SK-N-SH treated with all-trans-retinoic acid at 6 μM for 48 hours (cell line): ENCODE results near the gene DTX4.

ENCODE experiments used
- ATAC-seq: fragments of 200-7000 bp; cut with Tn5 transposase; 3 replicates; pipeline ENCODE4 v1.9.1; 2020; ENCODE audit warnings: mild to moderate bottlenecking, moderate library complexity
- ARNTL ChIP-seq: fragments of 450-650 bp; formaldehyde crosslinking; IDR thresholded peaks from 2 replicates; pipeline ENCODE4 v1.5.0; 2020; ENCODE audit warnings: low read depth, mild to moderate bottlenecking, moderate library complexity, borderline replicate concordance
- BACH2 ChIP-seq: fragments of 250-450 bp; sonication (Bioruptor Pico); IDR thresholded peaks from 2 replicates; pipeline ENCODE4 v1.9.0; 2021; ENCODE audit warnings: mild to moderate bottlenecking, borderline replicate concordance
- CSDC2 ChIP-seq: fragments of 250-450 bp; sonication (Bioruptor Pico); IDR thresholded peaks from 2 replicates; pipeline ENCODE4 v1.5.0; 2020; ENCODE audit warnings: mild to moderate bottlenecking, moderate library complexity
- ESRRG ChIP-seq: fragments of 250-450 bp; sonication (Bioruptor Pico); IDR thresholded peaks from 2 replicates; pipeline ENCODE4 v1.6.1; 2021; ENCODE audit warnings: mild to moderate bottlenecking
- GLIS3 ChIP-seq: fragments of 250-450 bp; sonication (Bioruptor Pico); IDR thresholded peaks from 2 replicates; pipeline ENCODE4 v1.5.0; 2020; ENCODE audit warnings: mild to moderate bottlenecking, moderate library complexity
- ISL1 ChIP-seq: fragments of 250-450 bp; sonication (Bioruptor Pico); IDR thresholded peaks from 2 replicates; pipeline ENCODE4 v2.1.2; 2022; ENCODE audit warnings: mild to moderate bottlenecking, moderate library complexity
- OSR1 ChIP-seq: fragments of 250-450 bp; sonication (Bioruptor Pico); IDR thresholded peaks from 2 replicates; pipeline ENCODE4 v1.8.0; 2022; ENCODE audit warnings: moderate library complexity, mild to moderate bottlenecking, inconsistent platforms
- RARB ChIP-seq: fragments of 250-450 bp; sonication (Bioruptor Pico); IDR thresholded peaks from 2 replicates; pipeline ENCODE4 v1.8.0; 2021; ENCODE audit warnings: mild to moderate bottlenecking, moderate library complexity
- SNAI2 ChIP-seq: fragments of 250-450 bp; sonication (Bioruptor Pico); IDR thresholded peaks from 2 replicates; pipeline ENCODE4 v1.5.0; 2020; ENCODE audit warnings: mild to moderate bottlenecking, moderate library complexity
- TCF4 ChIP-seq: fragments of 250-450 bp; sonication (Bioruptor Pico); IDR thresholded peaks from 2 replicates; pipeline ENCODE4 v1.8.0; 2021; ENCODE audit warnings: mild to moderate bottlenecking, moderate library complexity, borderline replicate concordance
- TOX ChIP-seq: fragments of 250-450 bp; sonication (Bioruptor Pico); IDR thresholded peaks from 2 replicates; pipeline ENCODE4 v1.8.0; 2021; ENCODE audit warnings: mild to moderate bottlenecking, moderate library complexity, borderline replicate concordance
- ZC3H10 ChIP-seq: fragments of 250-450 bp; sonication (Bioruptor Pico); IDR thresholded peaks from 2 replicates; pipeline ENCODE4 v1.5.1; 2021; ENCODE audit warnings: mild to moderate bottlenecking, moderate library complexity
- ZFP3 ChIP-seq: fragments of 250-450 bp; sonication (Bioruptor Pico); IDR thresholded peaks from 2 replicates; pipeline ENCODE4 v1.5.0; 2020; ENCODE audit warnings: mild to moderate bottlenecking, moderate library complexity
- ZFP30 ChIP-seq: fragments of 450-650 bp; formaldehyde crosslinking; IDR thresholded peaks from 2 replicates; pipeline ENCODE4 v1.5.0; 2022; ENCODE audit warnings: mild to moderate bottlenecking, moderate library complexity
- ZNF565 ChIP-seq: fragments of 450-650 bp; formaldehyde crosslinking; conservative IDR thresholded peaks from 2 replicates; pipeline ENCODE4 v1.5.0; 2020; ENCODE audit warnings: low read depth, mild to moderate bottlenecking, moderate library complexity
- ZNF70 ChIP-seq: fragments of 450-650 bp; formaldehyde crosslinking; IDR thresholded peaks from 2 replicates; pipeline ENCODE4 v1.5.0; 2020; ENCODE audit warnings: mild to moderate bottlenecking, moderate library complexity
- ZNF8 ChIP-seq: fragments of 450-650 bp; formaldehyde crosslinking; IDR thresholded peaks from 2 replicates; pipeline ENCODE4 v1.5.0; 2020; ENCODE audit warnings: mild to moderate bottlenecking, moderate library complexity
- TF ChIP-seq, protein P1 (sequence below): fragments of 250-450 bp; sonication (Bioruptor Pico); IDR thresholded peaks from 2 replicates; pipeline ENCODE4 v1.5.0; 2020; ENCODE audit warnings: mild to moderate bottlenecking, moderate library complexity
- TF ChIP-seq, protein P2 (sequence below): fragments of 250-450 bp; sonication (Bioruptor Pico); IDR thresholded peaks from 2 replicates; pipeline ENCODE4 v1.8.0; 2021; ENCODE audit warnings: low read depth, mild to moderate bottlenecking, moderate library complexity, borderline replicate concordance
- TF ChIP-seq, protein P3 (sequence below): fragments of 250-450 bp; sonication (Bioruptor Pico); IDR thresholded peaks from 2 replicates; pipeline ENCODE4 v1.8.0; 2020; ENCODE audit warnings: mild to moderate bottlenecking, moderate library complexity, borderline replicate concordance
- TF ChIP-seq, protein P4 (sequence below): fragments of 250-450 bp; sonication (Bioruptor Pico); IDR thresholded peaks from 2 replicates; pipeline ENCODE4 v1.5.1; 2021; ENCODE audit warnings: mild to moderate bottlenecking, moderate library complexity
- TF ChIP-seq, protein P5 (sequence below): fragments of 250-450 bp; sonication (Bioruptor Pico); IDR thresholded peaks from 2 replicates; pipeline ENCODE4 v1.5.1; 2020; ENCODE audit warnings: low read depth, mild to moderate bottlenecking, moderate library complexity

DTX4 gene

DNA sequence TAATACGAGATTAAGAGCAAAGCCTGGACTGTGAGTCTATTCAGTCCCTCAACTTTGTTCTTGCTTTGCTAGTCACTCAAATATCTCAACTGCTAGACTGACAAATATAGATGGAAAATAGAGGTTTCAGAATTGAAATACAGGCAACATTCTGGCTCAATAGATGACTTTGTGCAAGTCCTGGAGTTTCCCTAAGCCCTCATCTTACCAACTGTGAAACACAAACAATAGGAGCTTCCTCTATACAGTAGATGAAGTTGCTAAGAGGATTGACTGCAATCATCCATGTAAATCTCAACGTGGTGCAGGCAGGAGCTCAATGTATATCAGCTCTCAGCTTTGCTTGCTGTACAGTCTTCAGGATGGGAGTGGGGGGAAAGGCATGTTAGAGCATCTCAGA lies 47.0 kb downstream of the DTX4 start:
- ATAC-seq, result no peak

DNA sequence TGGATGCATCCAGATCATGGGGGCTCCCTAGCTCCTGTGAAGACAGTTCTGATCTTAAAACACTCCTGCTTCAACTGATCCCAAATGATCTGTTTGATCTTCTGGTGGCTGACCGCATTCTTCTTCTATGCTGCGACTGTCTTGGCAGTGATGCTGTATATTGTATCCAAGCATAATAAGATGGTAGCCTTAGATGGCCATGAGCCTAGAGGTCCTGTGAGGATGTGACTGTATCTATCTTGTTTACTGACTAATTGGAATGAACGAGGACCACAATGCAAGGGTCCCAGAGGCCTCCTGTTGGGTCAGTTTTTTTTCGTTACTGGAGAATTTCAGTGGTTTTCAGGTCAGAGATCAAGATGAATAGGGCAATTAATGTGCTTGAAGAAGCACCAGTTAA lies 47.9 kb downstream of the DTX4 start:
- no peak for TF ChIP-seq ZNF70 (CRISPR knock-in tag)
- TF ChIP-seq BACH2 (CRISPR knock-in tag), result no peak
- TF ChIP-seq ARNTL (CRISPR knock-in tag), result no peak
- TF ChIP-seq ZFP30 (CRISPR knock-in tag), result no peak
- no peak for TF ChIP-seq ZNF565 (CRISPR knock-in tag)
- TF ChIP-seq SNAI2 (CRISPR knock-in tag), result no peak
- TF ChIP-seq ZNF8 (CRISPR knock-in tag), result no peak
- ATAC-seq, result no peak

More for the DNA sequence above, 47.0 kb downstream of the DTX4 start:
- TF ChIP-seq RARB (CRISPR knock-in tag), result no peak
- TF ChIP-seq GLIS3 (CRISPR knock-in tag), result no peak
- no peak for TF ChIP-seq ZNF8 (CRISPR knock-in tag)
- TF ChIP-seq, protein P1, sequence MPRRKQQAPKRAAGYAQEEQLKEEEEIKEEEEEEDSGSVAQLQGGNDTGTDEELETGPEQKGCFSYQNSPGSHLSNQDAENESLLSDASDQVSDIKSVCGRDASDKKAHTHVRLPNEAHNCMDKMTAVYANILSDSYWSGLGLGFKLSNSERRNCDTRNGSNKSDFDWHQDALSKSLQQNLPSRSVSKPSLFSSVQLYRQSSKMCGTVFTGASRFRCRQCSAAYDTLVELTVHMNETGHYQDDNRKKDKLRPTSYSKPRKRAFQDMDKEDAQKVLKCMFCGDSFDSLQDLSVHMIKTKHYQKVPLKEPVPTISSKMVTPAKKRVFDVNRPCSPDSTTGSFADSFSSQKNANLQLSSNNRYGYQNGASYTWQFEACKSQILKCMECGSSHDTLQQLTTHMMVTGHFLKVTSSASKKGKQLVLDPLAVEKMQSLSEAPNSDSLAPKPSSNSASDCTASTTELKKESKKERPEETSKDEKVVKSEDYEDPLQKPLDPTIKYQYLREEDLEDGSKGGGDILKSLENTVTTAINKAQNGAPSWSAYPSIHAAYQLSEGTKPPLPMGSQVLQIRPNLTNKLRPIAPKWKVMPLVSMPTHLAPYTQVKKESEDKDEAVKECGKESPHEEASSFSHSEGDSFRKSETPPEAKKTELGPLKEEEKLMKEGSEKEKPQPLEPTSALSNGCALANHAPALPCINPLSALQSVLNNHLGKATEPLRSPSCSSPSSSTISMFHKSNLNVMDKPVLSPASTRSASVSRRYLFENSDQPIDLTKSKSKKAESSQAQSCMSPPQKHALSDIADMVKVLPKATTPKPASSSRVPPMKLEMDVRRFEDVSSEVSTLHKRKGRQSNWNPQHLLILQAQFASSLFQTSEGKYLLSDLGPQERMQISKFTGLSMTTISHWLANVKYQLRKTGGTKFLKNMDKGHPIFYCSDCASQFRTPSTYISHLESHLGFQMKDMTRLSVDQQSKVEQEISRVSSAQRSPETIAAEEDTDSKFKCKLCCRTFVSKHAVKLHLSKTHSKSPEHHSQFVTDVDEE, result no peak

DNA sequence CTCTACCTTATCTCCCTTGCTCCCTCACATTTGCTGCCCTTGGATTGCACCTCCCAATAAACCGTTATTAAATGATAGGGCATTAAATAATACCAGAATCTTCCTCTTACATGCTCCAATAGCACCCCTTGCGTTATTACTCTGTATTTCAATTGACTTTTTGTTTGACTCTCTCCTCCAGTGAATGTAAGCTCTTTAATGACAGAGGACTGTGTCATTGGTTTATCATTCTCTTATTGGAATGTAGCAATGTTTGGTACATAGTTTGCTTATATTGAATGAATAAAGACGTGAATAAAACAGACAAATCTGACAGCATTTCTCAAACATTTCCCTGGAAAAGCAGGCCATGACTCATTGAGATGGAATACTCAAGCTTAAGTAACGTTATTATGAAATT lies 49.5 kb downstream of the DTX4 start:
- no peak for TF ChIP-seq ZFP3 (CRISPR knock-in tag)
- no peak for TF ChIP-seq ZNF8 (CRISPR knock-in tag)
- TF ChIP-seq RARB (CRISPR knock-in tag), result no peak
- TF ChIP-seq ESRRG, result no peak
- no peak for TF ChIP-seq TOX (CRISPR knock-in tag)
- no peak for TF ChIP-seq ISL1 (CRISPR knock-in tag)
- TF ChIP-seq, protein P2, sequence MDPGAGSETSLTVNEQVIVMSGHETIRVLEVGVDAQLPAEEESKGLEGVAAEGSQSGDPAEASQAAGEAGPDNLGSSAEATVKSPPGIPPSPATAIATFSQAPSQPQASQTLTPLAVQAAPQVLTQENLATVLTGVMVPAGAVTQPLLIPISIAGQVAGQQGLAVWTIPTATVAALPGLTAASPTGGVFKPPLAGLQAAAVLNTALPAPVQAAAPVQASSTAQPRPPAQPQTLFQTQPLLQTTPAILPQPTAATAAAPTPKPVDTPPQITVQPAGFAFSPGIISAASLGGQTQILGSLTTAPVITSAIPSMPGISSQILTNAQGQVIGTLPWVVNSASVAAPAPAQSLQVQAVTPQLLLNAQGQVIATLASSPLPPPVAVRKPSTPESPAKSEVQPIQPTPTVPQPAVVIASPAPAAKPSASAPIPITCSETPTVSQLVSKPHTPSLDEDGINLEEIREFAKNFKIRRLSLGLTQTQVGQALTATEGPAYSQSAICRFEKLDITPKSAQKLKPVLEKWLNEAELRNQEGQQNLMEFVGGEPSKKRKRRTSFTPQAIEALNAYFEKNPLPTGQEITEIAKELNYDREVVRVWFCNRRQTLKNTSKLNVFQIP (CRISPR knock-in tag), result no peak
- no peak for TF ChIP-seq BACH2 (CRISPR knock-in tag)
- no peak for TF ChIP-seq CSDC2 (CRISPR knock-in tag)
- no peak for TF ChIP-seq SNAI2 (CRISPR knock-in tag)
- no peak for TF ChIP-seq OSR1 (CRISPR knock-in tag)
- TF ChIP-seq ZFP30 (CRISPR knock-in tag), result no peak
- TF ChIP-seq, protein P3, sequence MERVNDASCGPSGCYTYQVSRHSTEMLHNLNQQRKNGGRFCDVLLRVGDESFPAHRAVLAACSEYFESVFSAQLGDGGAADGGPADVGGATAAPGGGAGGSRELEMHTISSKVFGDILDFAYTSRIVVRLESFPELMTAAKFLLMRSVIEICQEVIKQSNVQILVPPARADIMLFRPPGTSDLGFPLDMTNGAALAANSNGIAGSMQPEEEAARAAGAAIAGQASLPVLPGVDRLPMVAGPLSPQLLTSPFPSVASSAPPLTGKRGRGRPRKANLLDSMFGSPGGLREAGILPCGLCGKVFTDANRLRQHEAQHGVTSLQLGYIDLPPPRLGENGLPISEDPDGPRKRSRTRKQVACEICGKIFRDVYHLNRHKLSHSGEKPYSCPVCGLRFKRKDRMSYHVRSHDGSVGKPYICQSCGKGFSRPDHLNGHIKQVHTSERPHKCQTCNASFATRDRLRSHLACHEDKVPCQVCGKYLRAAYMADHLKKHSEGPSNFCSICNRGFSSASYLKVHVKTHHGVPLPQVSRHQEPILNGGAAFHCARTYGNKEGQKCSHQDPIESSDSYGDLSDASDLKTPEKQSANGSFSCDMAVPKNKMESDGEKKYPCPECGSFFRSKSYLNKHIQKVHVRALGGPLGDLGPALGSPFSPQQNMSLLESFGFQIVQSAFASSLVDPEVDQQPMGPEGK, result no peak
- TF ChIP-seq TCF4, result no peak
- no peak; the same call in 2 of the 3 replicates for ATAC-seq

DNA sequence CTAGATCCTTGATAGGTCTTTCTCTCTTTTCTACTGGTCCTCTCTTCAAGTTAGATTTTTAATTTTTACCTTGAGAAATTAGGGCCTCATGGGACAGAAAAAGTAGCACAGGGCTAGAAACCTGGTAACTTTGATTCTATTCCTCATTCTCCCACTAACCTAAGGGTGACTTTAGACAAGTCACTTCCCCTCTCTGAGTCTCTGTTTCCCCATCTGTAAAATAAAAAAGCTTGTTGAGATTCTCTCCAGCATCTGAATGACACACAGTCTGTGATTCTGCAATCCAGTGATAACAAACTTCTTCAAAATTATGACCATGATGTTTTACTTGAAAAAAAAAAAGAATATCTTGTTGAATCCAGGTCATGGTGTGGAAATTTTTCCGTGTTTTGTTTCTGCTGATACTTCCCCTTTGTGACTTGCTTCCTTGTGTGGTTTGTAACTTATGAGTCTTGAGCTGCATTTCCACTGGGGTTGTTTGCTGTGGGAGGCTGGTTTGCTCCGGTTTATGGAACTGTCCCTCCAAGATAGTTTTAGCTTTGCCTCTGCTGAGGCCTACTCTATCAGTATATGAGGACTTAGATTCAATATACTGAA lies 50.6 kb downstream of the DTX4 start:
- no peak for ATAC-seq
- TF ChIP-seq, protein P4, sequence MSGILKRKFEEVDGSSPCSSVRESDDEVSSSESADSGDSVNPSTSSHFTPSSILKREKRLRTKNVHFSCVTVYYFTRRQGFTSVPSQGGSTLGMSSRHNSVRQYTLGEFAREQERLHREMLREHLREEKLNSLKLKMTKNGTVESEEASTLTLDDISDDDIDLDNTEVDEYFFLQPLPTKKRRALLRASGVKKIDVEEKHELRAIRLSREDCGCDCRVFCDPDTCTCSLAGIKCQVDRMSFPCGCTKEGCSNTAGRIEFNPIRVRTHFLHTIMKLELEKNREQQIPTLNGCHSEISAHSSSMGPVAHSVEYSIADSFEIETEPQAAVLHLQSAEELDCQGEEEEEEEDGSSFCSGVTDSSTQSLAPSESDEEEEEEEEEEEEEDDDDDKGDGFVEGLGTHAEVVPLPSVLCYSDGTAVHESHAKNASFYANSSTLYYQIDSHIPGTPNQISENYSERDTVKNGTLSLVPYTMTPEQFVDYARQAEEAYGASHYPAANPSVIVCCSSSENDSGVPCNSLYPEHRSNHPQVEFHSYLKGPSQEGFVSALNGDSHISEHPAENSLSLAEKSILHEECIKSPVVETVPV (CRISPR knock-in tag), result no peak
- TF ChIP-seq ZFP3 (CRISPR knock-in tag), result no peak
- TF ChIP-seq ZC3H10 (CRISPR knock-in tag), result no peak
- TF ChIP-seq, protein P1, result no peak
- TF ChIP-seq, protein P3, result no peak
- TF ChIP-seq, protein P5, sequence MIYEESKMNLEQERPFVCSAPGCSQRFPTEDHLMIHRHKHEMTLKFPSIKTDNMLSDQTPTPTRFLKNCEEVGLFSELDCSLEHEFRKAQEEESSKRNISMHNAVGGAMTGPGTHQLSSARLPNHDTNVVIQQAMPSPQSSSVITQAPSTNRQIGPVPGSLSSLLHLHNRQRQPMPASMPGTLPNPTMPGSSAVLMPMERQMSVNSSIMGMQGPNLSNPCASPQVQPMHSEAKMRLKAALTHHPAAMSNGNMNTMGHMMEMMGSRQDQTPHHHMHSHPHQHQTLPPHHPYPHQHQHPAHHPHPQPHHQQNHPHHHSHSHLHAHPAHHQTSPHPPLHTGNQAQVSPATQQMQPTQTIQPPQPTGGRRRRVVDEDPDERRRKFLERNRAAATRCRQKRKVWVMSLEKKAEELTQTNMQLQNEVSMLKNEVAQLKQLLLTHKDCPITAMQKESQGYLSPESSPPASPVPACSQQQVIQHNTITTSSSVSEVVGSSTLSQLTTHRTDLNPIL, result no peak
- TF ChIP-seq ESRRG, result no peak
- TF ChIP-seq ZNF8 (CRISPR knock-in tag), result no peak
- TF ChIP-seq ISL1 (CRISPR knock-in tag), result no peak
- TF ChIP-seq ZFP30 (CRISPR knock-in tag), result no peak
- TF ChIP-seq BACH2 (CRISPR knock-in tag), result no peak
- TF ChIP-seq ZNF70 (CRISPR knock-in tag), result no peak
